H1 (cell line): ENCODE data around the gene RAB8B. TPM values are rescaled to one million over a fixed set of nuclear protein-coding genes. Genes with fewer than 3 reads are reported as not detected.

ENCODE experiments used
- CTCF ChIA-PET: fragments of 300-600 bp; sonication (Branson Sonifier 250); formaldehyde crosslinking; loops from one replicate; lab custom pipeline; 2021; ENCODE audit not compliant: partially characterized antibody; lab: Charles Lee
- POLR2A ChIA-PET: fragments of 300-600 bp; sonication (Branson Sonifier 250); formaldehyde crosslinking; loops from one replicate; lab custom pipeline; 2021; ENCODE audit warnings: inconsistent platforms; ENCODE audit not compliant: partially characterized antibody; lab: Charles Lee
- DNase-seq, 2 experiments: peaks; one replicate each; pipeline versions ENCODE4 v3.0.0 to v3.0.0-alpha.2; 2010 to 2022; ENCODE audit warnings: low spot score in 2 of 2, low read depth in 1 of 2, mixed read lengths in 1 of 2
- FAIRE-seq: peaks from 2 replicates; lab custom pipeline; 2011; peaks lifted over from hg19 to GRCh38; lab: Jason Lieb, UNC
- H2AFZ ChIP-seq: 2 replicates; pipeline ENCODE4 v1.8.1; 2012; ENCODE audit warnings: low read length, inconsistent platforms
- H2AK5ac ChIP-seq: 2 replicates; pipeline ENCODE4 v1.6.1; 2013; ENCODE audit warnings: low read depth, low read length
- H2BK120ac ChIP-seq: replicated peaks from 2 replicates; pipeline ENCODE3; 2013; ENCODE audit warnings: low read depth, low read length, inconsistent platforms
- H2BK12ac ChIP-seq: 2 replicates; pipeline ENCODE4 v1.6.1; 2013; ENCODE audit warnings: low read depth, low read length
- H2BK15ac ChIP-seq: 2 replicates; pipeline ENCODE4 v1.6.1; 2013; ENCODE audit warnings: low read length
- H2BK20ac ChIP-seq: 2 replicates; pipeline ENCODE4 v1.6.1; 2013; ENCODE audit warnings: low read length
- H2BK5ac ChIP-seq: 2 replicates; pipeline ENCODE4 v1.6.1; 2013; ENCODE audit warnings: low read depth, low read length
- H3K14ac ChIP-seq: 2 replicates; pipeline ENCODE4 v1.6.1; 2013; ENCODE audit warnings: inconsistent platforms; ENCODE audit not compliant: insufficient read length
- H3K18ac ChIP-seq: 2 replicates; pipeline ENCODE4 v1.6.1; 2013; ENCODE audit warnings: low read length; ENCODE audit errors: extremely low read depth
- H3K23ac ChIP-seq: 2 replicates; pipeline ENCODE4 v1.6.1; 2013; ENCODE audit warnings: inconsistent platforms; ENCODE audit not compliant: insufficient read length
- H3K23me2 ChIP-seq: 2 replicates; pipeline ENCODE4 v1.6.1; 2013; ENCODE audit warnings: low read depth, low read length
- H3K27ac ChIP-seq: 2 replicates; pipeline ENCODE4 v1.6.1; 2011; ENCODE audit warnings: low read depth, low read length, inconsistent platforms
- H3K27me3 ChIP-seq, 4 experiments: replicated peaks in 1 of 4; 1 replicate in 1 of 4; 2 replicates in 3 of 4; pipeline versions ENCODE4 v1.6.1 to v1.8.1; 2011 to 2013; ENCODE audit warnings: low read length in 3 of 4, mild to moderate bottlenecking in 3 of 4, inconsistent platforms in 2 of 4, mixed read lengths in 2 of 4, moderate library complexity in 1 of 4; ENCODE audit not compliant: control insufficient read depth in 3 of 4, insufficient read depth in 3 of 4; ENCODE audit errors: extremely low read depth in 1 of 4
- H3K36me3 ChIP-seq, 4 experiments: 2 replicates each; pipeline versions ENCODE4 v1.6.1 to v1.8.1; 2011 to 2013; ENCODE audit warnings: mild to moderate bottlenecking in 4 of 4, low read length in 3 of 4, moderate library complexity in 2 of 4, control low read depth in 1 of 4, inconsistent platforms in 1 of 4; ENCODE audit not compliant: insufficient read depth in 4 of 4, control insufficient read depth in 2 of 4
- H3K4ac ChIP-seq: replicated peaks from 2 replicates; pipeline ENCODE3; 2013; ENCODE audit warnings: low read length, low read depth, mixed read lengths, inconsistent platforms; ENCODE audit not compliant: insufficient read length
- H3K4me1 ChIP-seq, 4 experiments: replicated peaks in 1 of 4; 1 replicate in 1 of 4; 2 replicates in 3 of 4; pipeline versions ENCODE4 v1.6.1 to v1.8.1; 2011 to 2013; ENCODE audit warnings: low read length in 3 of 4, inconsistent platforms in 2 of 4, mixed read lengths in 1 of 4; ENCODE audit not compliant: insufficient read depth in 4 of 4, control insufficient read depth in 3 of 4
- H3K4me2 ChIP-seq, 2 experiments: 2 replicates each; pipeline versions ENCODE4 v1.6.1 to v1.8.1; 2011 to 2013; ENCODE audit warnings: low read depth in 2 of 2, low read length in 2 of 2, control low read depth in 1 of 2, inconsistent platforms in 1 of 2, mild to moderate bottlenecking in 1 of 2; ENCODE audit not compliant: insufficient read depth in 1 of 2
- H3K4me3 ChIP-seq, 4 experiments: fragments of 200-600, 300-600 bp in 1 of 4; sonication (generic), shearing (Covaris generic), sonication (Bioruptor Twin) in 1 of 4; 2 replicates each; pipeline versions ENCODE4 v1.5.1 to v1.8.1; 2011 to 2016; ENCODE audit warnings: low read length in 4 of 4, low read depth in 3 of 4, control low read depth in 2 of 4, inconsistent platforms in 2 of 4, mild to moderate bottlenecking in 2 of 4, mixed read lengths in 1 of 4, moderate library complexity in 1 of 4; ENCODE audit not compliant: insufficient read depth in 2 of 4; ENCODE audit errors: extremely low read depth in 1 of 4
- H3K56ac ChIP-seq: replicated peaks from 2 replicates; pipeline ENCODE3; 2013; ENCODE audit warnings: low read depth, mild to moderate bottlenecking, mixed read lengths, low read length, inconsistent platforms; ENCODE audit not compliant: insufficient read length
- H3K79me1 ChIP-seq: 2 replicates; pipeline ENCODE4 v1.6.1; 2013; ENCODE audit warnings: low read depth, low read length, control low read depth
- H3K79me2 ChIP-seq, 2 experiments: 2 replicates each; pipeline versions ENCODE4 v1.6.1 to v1.8.1; 2012 to 2013; ENCODE audit warnings: low read length in 2 of 2, mild to moderate bottlenecking in 2 of 2, inconsistent platforms in 1 of 2; ENCODE audit not compliant: insufficient read depth in 2 of 2, control insufficient read depth in 1 of 2
- H3K9ac ChIP-seq, 4 experiments: replicated peaks in 1 of 4; 1 replicate in 1 of 4; 2 replicates in 3 of 4; pipeline versions ENCODE4 v1.6.1 to v1.8.1; 2011 to 2013; ENCODE audit warnings: low read depth in 3 of 4, low read length in 3 of 4, control low read depth in 2 of 4, mild to moderate bottlenecking in 2 of 4, moderate library complexity in 2 of 4, inconsistent platforms in 1 of 4; ENCODE audit errors: extremely low read depth in 1 of 4
- H3K9me3 ChIP-seq, 2 experiments: 2 replicates each; pipeline versions ENCODE4 v1.6.1 to v1.8.1; 2012 to 2013; ENCODE audit warnings: mild to moderate bottlenecking in 2 of 2, moderate library complexity in 2 of 2, control low read depth in 1 of 2, inconsistent platforms in 1 of 2, low read depth in 1 of 2, low read length in 1 of 2, mixed read lengths in 1 of 2; ENCODE audit not compliant: insufficient read depth in 2 of 2
- H4K20me1 ChIP-seq, 2 experiments: replicated peaks in 1 of 2; 2 replicates each; pipeline versions ENCODE3 to v1.8.1; 2011 to 2013; ENCODE audit warnings: inconsistent platforms in 2 of 2, low read length in 2 of 2, mild to moderate bottlenecking in 1 of 2; ENCODE audit not compliant: insufficient read depth in 2 of 2, control insufficient read depth in 1 of 2
- H4K5ac ChIP-seq: 2 replicates; pipeline ENCODE4 v1.6.1; 2013; ENCODE audit warnings: low read length, low read depth, mixed read lengths, inconsistent platforms; ENCODE audit not compliant: insufficient read length
- H4K8ac ChIP-seq: 2 replicates; pipeline ENCODE4 v1.8.0; 2013; ENCODE audit warnings: mild to moderate bottlenecking, moderate library complexity, low read length, inconsistent platforms; ENCODE audit not compliant: insufficient read depth; ENCODE audit errors: extremely low read depth
- H4K91ac ChIP-seq: replicated peaks from 2 replicates; pipeline ENCODE3; 2013; ENCODE audit warnings: low read length, mixed read lengths, inconsistent platforms; ENCODE audit not compliant: insufficient read length
- CTBP2 ChIP-seq: IDR thresholded peaks from 2 replicates; pipeline ENCODE4 v1.7.0; 2011; ENCODE audit warnings: borderline replicate concordance, mild to moderate bottlenecking, moderate library complexity, mixed read lengths, low read length; ENCODE audit not compliant: insufficient read depth, insufficient read length
- EP300 ChIP-seq, 2 experiments: IDR thresholded peaks; 1 replicate in 1 of 2; 2 replicates in 1 of 2; pipeline ENCODE4 v1.6.1; 2011 to 2012; ENCODE audit warnings: low read depth in 2 of 2, low read length in 2 of 2, mild to moderate bottlenecking in 2 of 2, borderline replicate concordance in 1 of 2, inconsistent platforms in 1 of 2, moderate library complexity in 1 of 2
- GABPA ChIP-seq: IDR thresholded peaks from 2 replicates; pipeline ENCODE4 v1.6.1; 2011; ENCODE audit warnings: mild to moderate bottlenecking, low read length, moderate library complexity, borderline replicate concordance; ENCODE audit not compliant: insufficient read depth
- KDM4A ChIP-seq: IDR thresholded peaks from one replicate; pipeline ENCODE4 v1.7.1; 2012; ENCODE audit warnings: low read depth, mild to moderate bottlenecking, moderate library complexity, low read length, inconsistent platforms; ENCODE audit not compliant: severe bottlenecking
- SIN3A ChIP-seq, 2 experiments: IDR thresholded peaks in 1 of 2; conservative IDR thresholded peaks in 1 of 2; 2 replicates each; pipeline ENCODE4 v1.6.1; 2011 to 2012; ENCODE audit warnings: low read length in 2 of 2, improper control_type of control experiment in 1 of 2, low read depth in 1 of 2, mild to moderate bottlenecking in 1 of 2
- SP4 ChIP-seq: IDR thresholded peaks from 2 replicates; pipeline ENCODE4 v1.6.1; 2012; ENCODE audit warnings: low read length, inconsistent platforms
- SRF ChIP-seq: IDR thresholded peaks from 2 replicates; pipeline ENCODE4 v1.6.1; 2011; ENCODE audit warnings: mild to moderate bottlenecking, low read depth, low read length, moderate library complexity
- ZNF274 ChIP-seq: IDR thresholded peaks from 2 replicates; pipeline ENCODE4 v1.7.0; 2012; ENCODE audit warnings: low read length, borderline replicate concordance; ENCODE audit errors: extremely low read depth
- WGBS, 2 experiments: shearing (Covaris generic) in 1 of 2; methylation state at CpG; one replicate each; pipeline versions ENCODE4 v1.1.6 to v1.1.7; 2013 to 2015; ENCODE audit warnings: low lambda C conversion rate in 2 of 2, mixed read lengths in 2 of 2, inconsistent platforms in 1 of 2, low coverage in 1 of 2, missing lambda C conversion rate in 1 of 2; ENCODE audit not compliant: insufficient replicate concordance in 2 of 2, insufficient coverage in 1 of 2, insufficient read length in 1 of 2; ENCODE audit errors: extremely low coverage in 1 of 2, missing lambda C conversion rate in 1 of 2; 5-methylcytosine and 5-hydroxymethylcytosine counted together
- polyA plus RNA-seq, 7 experiments: library from polyadenylated mRNA; depleted of rRNA in 3 of 7; stranded (reverse) in 5 of 7; unstranded in 2 of 7; fragments of >200 nt in 5 of 7; fragments of 200-250 nt in 2 of 7; gene quantifications; 1 replicate in 5 of 7; 2 replicates in 1 of 7; 4 replicates in 1 of 7; pipeline versions ENCODE4 v1.2.1 to v1.2.3, GENCODE V29; 2011 to 2013; ENCODE audit warnings: missing spikeins in 2 of 7, mixed read lengths in 2 of 7
- total RNA-seq: library from RNA; stranded (reverse); fragmentation: NEBNext Ultra II Directional; extraction: Animal tissue kit (Norgen Biotek cat#: 25700); gene quantifications from 2 replicates; pipeline ENCODE4 v1.2.1, GENCODE V29; 2021
- TF ChIP-seq, protein P1 (sequence below): IDR thresholded peaks from 2 replicates; pipeline ENCODE4 v1.6.1; 2012; ENCODE audit warnings: inconsistent platforms
- TF ChIP-seq, protein P2 (sequence below): IDR thresholded peaks from 2 replicates; pipeline ENCODE4 v1.6.1; 2011; ENCODE audit warnings: low read length, improper control_type of control experiment
- TF ChIP-seq, protein P3 (sequence below): IDR thresholded peaks from 2 replicates; pipeline ENCODE4 v1.6.1; 2012; ENCODE audit warnings: inconsistent platforms

RAB8B gene
- total and polyA plus RNA-seq, 2 of the 8 experiments (the other 6 are each of a cell fraction or from before 2014, with no cell fraction given): 9.5 to 47.8 TPM

DNA sequence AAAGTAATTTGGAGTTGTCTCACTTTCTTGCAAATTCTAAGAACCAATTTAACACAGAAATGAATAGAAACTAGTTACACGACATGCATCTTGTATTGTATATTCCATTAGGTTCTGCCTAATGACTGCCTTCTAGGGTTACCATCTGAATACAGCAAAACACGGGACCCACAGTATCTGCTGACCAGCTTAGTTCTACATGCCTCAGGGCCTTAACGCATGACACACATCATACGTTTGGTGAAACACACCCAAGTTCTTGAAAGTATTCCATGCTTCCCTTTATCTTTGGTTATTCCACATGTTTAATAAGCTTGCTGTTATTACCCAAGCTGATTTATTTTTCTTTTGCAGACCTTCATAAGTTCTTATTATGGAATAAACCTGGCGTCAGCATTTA, 115.9 kb downstream of the RAB8B start:
- POLR2A ChIA-PET: interaction anchor here (0.9 kb wide), 1 partner anchor 141 kb away, joined by 3 read pairs; no protein-coding TSS in a partner anchor
- WGBS, 2 experiments: 92% methylated on average over 5 of the region's 5 CpGs; no CpG with 5 or more reads in 1 of the 2 experiments
- H4K8ac ChIP-seq: no peak overlapping the region
- no peak for DNase-seq
- no peak overlapping the region for H2BK15ac ChIP-seq
- no peak overlapping the region for H3K56ac ChIP-seq
- no peak overlapping the region for H3K27ac ChIP-seq
- CTCF ChIA-PET: interaction anchor here (1.0 to 1.2 kb wide), 2 partner anchors 14 to 158 kb away, joined by 3 read pairs; no protein-coding TSS in a partner anchor
- no peaks in the 10 kb centered on the region for H4K20me1 ChIP-seq
- no peak overlapping the region for H2BK20ac ChIP-seq
- H2AFZ ChIP-seq: no peak overlapping the region
- H2BK12ac ChIP-seq: no peak overlapping the region
- H2AK5ac ChIP-seq: no peak overlapping the region
- H3K4ac ChIP-seq: no peak overlapping the region
- H3K4me2 ChIP-seq: no peak overlapping the region
- H3K14ac ChIP-seq: no peak overlapping the region
- no peak for FAIRE-seq
- H3K4me3 ChIP-seq: no peak overlapping the region
- no peak overlapping the region for H3K18ac ChIP-seq
- no peaks in the 10 kb centered on the region for H3K79me1 ChIP-seq
- no peaks in the 10 kb centered on the region for H3K23me2 ChIP-seq
- H3K79me2 ChIP-seq: 0 out of 4 replicates have a peak, but pooled peaks cover 0 to 3% of the 10 kb centered on the region in 2 experiments
- no peaks in the 10 kb centered on the region for H3K9me3 ChIP-seq
- H3K4me1 ChIP-seq: no peaks in the 10 kb centered on the region; a peak in 1 of 7 replicates
- H4K91ac ChIP-seq: no peak overlapping the region
- no peak overlapping the region for H3K23ac ChIP-seq
- H2BK5ac ChIP-seq: no peak overlapping the region
- peaks cover 0 to 8% (median 4%) of the 10 kb centered on the region in 4 experiments; a peak in 1 of 8 replicates for H3K36me3 ChIP-seq
- no peaks in the 10 kb centered on the region for H3K27me3 ChIP-seq
- H3K9ac ChIP-seq: no peak overlapping the region
- no peak overlapping the region for H4K5ac ChIP-seq
- no peak overlapping the region for H2BK120ac ChIP-seq
- TF ChIP-seq, protein P1, sequence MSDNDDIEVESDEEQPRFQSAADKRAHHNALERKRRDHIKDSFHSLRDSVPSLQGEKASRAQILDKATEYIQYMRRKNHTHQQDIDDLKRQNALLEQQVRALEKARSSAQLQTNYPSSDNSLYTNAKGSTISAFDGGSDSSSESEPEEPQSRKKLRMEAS: no peak
- TF ChIP-seq GABPA (no peak), SRF (no peak), EP300 (IDR thresholded peaks at IDR 0.05; ENCODE audit: borderline replicate concordance in 1 of 2, low read depth in 2 of 2, low read length in 2 of 2) (no peak), SIN3A (conservative IDR thresholded peaks at IDR 0.05 in 1 of 2, IDR thresholded peaks at IDR 0.05 in 1 of 2; ENCODE audit: low read depth in 1 of 2, low read length in 2 of 2) (no peak), SP4 (no peak), ZNF274 (no peak), KDM4A (no peak), CTBP2 (no peak)
- TF ChIP-seq, protein P2, sequence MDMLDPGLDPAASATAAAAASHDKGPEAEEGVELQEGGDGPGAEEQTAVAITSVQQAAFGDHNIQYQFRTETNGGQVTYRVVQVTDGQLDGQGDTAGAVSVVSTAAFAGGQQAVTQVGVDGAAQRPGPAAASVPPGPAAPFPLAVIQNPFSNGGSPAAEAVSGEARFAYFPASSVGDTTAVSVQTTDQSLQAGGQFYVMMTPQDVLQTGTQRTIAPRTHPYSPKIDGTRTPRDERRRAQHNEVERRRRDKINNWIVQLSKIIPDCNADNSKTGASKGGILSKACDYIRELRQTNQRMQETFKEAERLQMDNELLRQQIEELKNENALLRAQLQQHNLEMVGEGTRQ: no peak
- TF ChIP-seq, protein P3, sequence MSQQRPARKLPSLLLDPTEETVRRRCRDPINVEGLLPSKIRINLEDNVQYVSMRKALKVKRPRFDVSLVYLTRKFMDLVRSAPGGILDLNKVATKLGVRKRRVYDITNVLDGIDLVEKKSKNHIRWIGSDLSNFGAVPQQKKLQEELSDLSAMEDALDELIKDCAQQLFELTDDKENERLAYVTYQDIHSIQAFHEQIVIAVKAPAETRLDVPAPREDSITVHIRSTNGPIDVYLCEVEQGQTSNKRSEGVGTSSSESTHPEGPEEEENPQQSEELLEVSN: no peak
